ENCODE data around the gene KLK15. TPM values are rescaled to one million over a fixed set of nuclear protein-coding genes. Genes with fewer than 3 reads are reported as not detected.
A peak's percentile ranks its signal among the peaks of the same experiment; 100 is the strongest.
"Not testable (repeated sequence)": the region's sequence is repeated elsewhere in the genome, so short reads cannot be mapped to it uniquely, and the experiment has no call there.

KLK15 gene
- total RNA-seq, 1 donor from 2014 or later, result not detected

- Mint-ChIP-seq H3K27me3 (peaks cover 3% of the 10 kb centered on the region), H3K4me3 (peak within 1 kb of the TSS; percentile 26), H3K9me3 (no peaks in the 10 kb centered on the region), H3K27ac (peak within 1 kb of the TSS; percentile 47), H3K4me1 (ENCODE audit: unreplicated experiment) (peaks cover 4% of the 10 kb centered on the region), H3K36me3 (no peaks in the 10 kb centered on the region)
- no peak for TF ChIP-seq CTCF (conservative IDR thresholded peaks at IDR 0.05)
- no peak for DNase-seq (ENCODE audit: extremely low spot score, unreplicated experiment)
Measured at GRCh38 chr19:50790396-50790795, 43.0 kb downstream of the KLK15 start, which contains the start of gene ACP4. TSS of gene ACP4 (plus strand) at chr19:50790415. CDS start at chr19:50790415, 0 bp downstream.

DNA sequence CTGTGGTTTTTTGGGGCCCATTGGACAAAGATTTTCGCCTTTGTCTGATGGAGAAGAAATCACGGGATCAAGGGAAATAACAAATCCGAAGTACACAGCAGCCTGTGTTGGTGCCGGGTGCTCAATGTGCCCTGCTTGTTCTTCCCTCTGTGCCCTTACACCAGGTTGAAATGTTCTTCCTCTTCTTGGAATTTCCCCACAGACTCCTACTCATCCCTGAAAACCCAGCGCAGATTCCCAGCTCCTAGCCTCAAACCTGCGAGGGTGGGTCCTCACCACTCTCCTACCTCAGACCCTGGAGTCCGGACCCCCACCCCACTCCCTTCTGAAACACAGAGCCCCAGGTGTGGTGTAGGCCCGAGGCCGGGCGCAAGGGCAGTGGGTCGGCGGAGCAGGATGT is 48.0 kb downstream of the KLK15 start:
- no peaks in the 10 kb centered on the region for H3K9me3 Mint-ChIP-seq
- no peak overlapping the region for H3K27ac Mint-ChIP-seq
- no peak overlapping the region for H3K4me3 Mint-ChIP-seq
- DNase-seq (ENCODE audit: extremely low spot score, unreplicated experiment), result no peak
- no peaks in the 10 kb centered on the region for H3K36me3 Mint-ChIP-seq
- no peak for TF ChIP-seq CTCF (conservative IDR thresholded peaks at IDR 0.05)
- peaks cover 13% of the 10 kb centered on the region for H3K4me1 Mint-ChIP-seq (ENCODE audit: unreplicated experiment)
- H3K27me3 Mint-ChIP-seq, result peaks cover 33% of the 10 kb centered on the region

DNA sequence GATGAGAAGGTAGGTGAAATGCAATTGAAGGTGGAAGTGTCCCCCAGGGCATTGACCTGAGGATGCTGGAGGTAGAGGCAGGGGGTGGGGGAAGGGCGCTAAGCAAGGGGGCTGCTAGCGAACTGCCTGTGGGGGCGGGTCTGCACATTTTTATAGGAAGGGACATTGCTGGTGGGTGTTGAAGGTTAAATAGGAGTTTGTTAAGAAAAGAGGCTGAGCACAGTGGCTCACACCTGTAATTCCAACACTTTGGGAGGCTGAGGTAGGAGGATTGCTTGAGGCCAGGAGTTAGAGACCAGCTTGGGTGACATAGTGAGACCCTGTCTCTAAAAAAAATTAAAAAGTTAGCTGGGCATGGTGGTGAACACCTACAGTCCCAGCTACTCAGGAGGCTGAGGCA is 48.7 kb downstream of the KLK15 start:
- Mint-ChIP-seq H3K36me3 (no peaks in the 10 kb centered on the region), H3K4me3 (no peak overlapping the region), H3K9me3 (no peaks in the 10 kb centered on the region), H3K4me1 (ENCODE audit: unreplicated experiment) (peaks cover 13% of the 10 kb centered on the region), H3K27me3 (peaks cover 39% of the 10 kb centered on the region), H3K27ac (no peak overlapping the region)
- DNase-seq (ENCODE audit: extremely low spot score, unreplicated experiment), result no peak
- TF ChIP-seq CTCF (conservative IDR thresholded peaks at IDR 0.05), result no peak

- Mint-ChIP-seq H3K4me1 (ENCODE audit: unreplicated experiment) (peaks cover 17% of the 10 kb centered on the region), H3K27me3 (peaks cover 48% of the 10 kb centered on the region), H3K27ac (peak overlapping the region; percentile 58)
- H3K36me3 Mint-ChIP-seq; H3K4me3 Mint-ChIP-seq; DNase-seq (ENCODE audit: extremely low spot score, unreplicated experiment); H3K9me3 Mint-ChIP-seq: not testable (repeated sequence)
Measured at GRCh38 chr19:50783848-50784152, 49.6 kb downstream of the KLK15 start.

DNA sequence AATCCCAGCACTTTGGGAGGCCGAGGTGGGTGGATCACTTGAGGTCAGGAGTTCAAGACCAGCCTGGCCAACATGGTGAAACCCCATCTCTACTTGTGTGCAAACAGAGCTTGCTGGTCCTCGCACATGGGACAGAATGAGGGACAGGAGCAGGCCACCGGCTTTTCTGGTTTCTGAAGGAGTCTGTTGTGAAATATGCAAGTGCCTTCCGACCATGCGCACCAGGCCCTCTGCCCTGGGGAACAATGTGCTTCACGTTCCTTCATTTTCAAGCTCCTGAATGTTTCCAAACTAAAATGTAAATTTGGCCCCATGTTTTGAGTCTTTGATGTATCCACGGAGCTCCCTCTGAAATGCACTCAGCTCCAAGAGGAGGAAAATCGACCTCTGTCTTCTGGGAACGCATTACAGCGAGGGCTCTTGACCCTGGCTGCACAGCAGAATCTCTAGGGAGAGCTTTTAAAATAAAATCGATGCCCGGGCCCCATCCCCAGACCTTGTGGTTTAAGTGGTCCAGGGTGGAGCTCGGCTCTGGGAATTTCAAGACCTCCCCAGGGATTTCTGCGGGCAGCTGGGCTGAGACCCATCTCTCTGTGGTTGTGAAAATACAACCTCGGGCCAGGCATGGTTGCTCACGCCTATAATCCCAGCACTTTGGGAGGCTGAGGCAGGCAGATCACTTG is 52.5 kb downstream of the KLK15 start:
- Mint-ChIP-seq H3K27me3 (peaks cover 74% of the 10 kb centered on the region), H3K27ac (no peak overlapping the region), H3K4me1 (ENCODE audit: unreplicated experiment) (peaks cover 17% of the 10 kb centered on the region), H3K4me3 (no peak overlapping the region), H3K9me3 (no peaks in the 10 kb centered on the region), H3K36me3 (no peaks in the 10 kb centered on the region)
- DNase-seq (ENCODE audit: extremely low spot score, unreplicated experiment), result no peak
- TF ChIP-seq CTCF (conservative IDR thresholded peaks at IDR 0.05), result no peak

- no peak overlapping the region for H3K27ac Mint-ChIP-seq
- H3K4me1 Mint-ChIP-seq (ENCODE audit: unreplicated experiment), result peaks cover 12% of the 10 kb centered on the region
- H3K36me3 Mint-ChIP-seq, result no peaks in the 10 kb centered on the region
- no peak for DNase-seq (ENCODE audit: extremely low spot score, unreplicated experiment)
- TF ChIP-seq CTCF (conservative IDR thresholded peaks at IDR 0.05), result no peak
- H3K9me3 Mint-ChIP-seq, result no peaks in the 10 kb centered on the region
- peaks cover 82% of the 10 kb centered on the region for H3K27me3 Mint-ChIP-seq
- H3K4me3 Mint-ChIP-seq, result no peak overlapping the region
Measured at GRCh38 chr19:50779504-50780457, 53.6 kb downstream of the KLK15 start.
